Gastroesophageal sphincter (tissue), 3 donors: ENCODE results near the gene SLC35F3.

Source experiments
- CTCF ChIP-seq, 4 experiments: fragments of 200-600 bp in 2 of 4; fragments of 450-650 bp in 2 of 4; sonication (generic) in 1 of 4; IDR thresholded peaks; one replicate each; pipeline ENCODE4 v1.5.1; 2017 to 2019; ENCODE audit warnings: antibody characterized with exemption in 4 of 4, mild to moderate bottlenecking in 2 of 4, moderate library complexity in 2 of 4
- POLR2A ChIP-seq, 2 donors: fragments of 450-650 bp; IDR thresholded peaks; one replicate each; pipeline ENCODE4 v1.6.1; 2017; ENCODE audit warnings: antibody characterized with exemption in 2 of 2, mild to moderate bottlenecking in 2 of 2, moderate library complexity in 1 of 2
- POLR2AphosphoS5 ChIP-seq: sonication (generic); formaldehyde crosslinking; IDR thresholded peaks from one replicate; pipeline ENCODE4 v1.6.1; 2017; ENCODE audit warnings: antibody characterized with exemption

GRCh38 chr1:233971753-233972152 is 67.3 kb downstream of the SLC35F3 start:
- no peak for TF ChIP-seq POLR2AphosphoS5
- no peak for TF ChIP-seq CTCF (IDR thresholded peaks at IDR 0.05)
- TF ChIP-seq POLR2A (IDR thresholded peaks at IDR 0.05), result no peak
